Panc1 (cell line): Measurements from ENCODE around the gene NDUFC2. TPM values are rescaled to one million over a fixed set of nuclear protein-coding genes. Genes with fewer than 3 reads are reported as not detected.

Experiments used
- ATAC-seq: fragments of 200-7000 bp; cut with Tn5 transposase; 2 replicates; pipeline ENCODE4 v1.9.1; 2020; ENCODE audit warnings: mild to moderate bottlenecking, moderate library complexity
- BruUV-seq: library from RNA; stranded (reverse); fragments of 400-500 nt; replicated peaks from 2 replicates; lab custom pipeline; 2021; lab: Mats Ljungman, UMichigan
- CTCF ChIA-PET: fragments of 300-600 bp; sonication (Branson Sonifier 250); formaldehyde crosslinking; loops from one replicate; lab custom pipeline; 2022; ENCODE audit warnings: antibody characterized with exemption; lab: Charles Lee
- POLR2A ChIA-PET: fragments of 300-600 bp; sonication (Branson Sonifier 250); formaldehyde crosslinking; loops from one replicate; lab custom pipeline; 2022; ENCODE audit warnings: antibody characterized with exemption; lab: Charles Lee
- DNase-seq: peaks from one replicate; pipeline ENCODE4 v3.0.0-alpha.2; 2010; ENCODE audit warnings: low read depth, low spot score
- H3K27ac ChIP-seq: 2 replicates; pipeline ENCODE4 v1.5.1; 2011; ENCODE audit warnings: mild to moderate bottlenecking, low read length, inconsistent platforms
- H3K27me3 ChIP-seq: fragments of 200-500 bp; sonication (Bioruptor generic); 2 replicates; pipeline ENCODE4 v1.6.0; 2014; ENCODE audit warnings: low read length, inconsistent platforms; ENCODE audit not compliant: control insufficient read depth, insufficient read depth
- H3K36me3 ChIP-seq: fragments of 200-500 bp; sonication (Bioruptor generic); 2 replicates; pipeline ENCODE4 v1.5.1; 2014; ENCODE audit warnings: inconsistent platforms, mild to moderate bottlenecking, low read length, moderate library complexity; ENCODE audit not compliant: control insufficient read depth, insufficient read depth
- H3K4me1 ChIP-seq: 2 replicates; pipeline ENCODE4 v1.5.1; 2011; ENCODE audit warnings: inconsistent platforms, mild to moderate bottlenecking, low read length, moderate library complexity; ENCODE audit not compliant: control insufficient read depth, insufficient read depth
- H3K4me3 ChIP-seq, 2 experiments: 2 replicates each; pipeline ENCODE4 v1.5.1; 2011 to 2012; ENCODE audit warnings: low read depth in 2 of 2, low read length in 2 of 2, mild to moderate bottlenecking in 2 of 2, inconsistent platforms in 1 of 2, moderate library complexity in 1 of 2
- H3K9me3 ChIP-seq: fragments of 200-500 bp; sonication (Bioruptor generic); 2 replicates; pipeline ENCODE4 v1.5.1; 2014; ENCODE audit warnings: low read depth, mild to moderate bottlenecking, inconsistent platforms, low read length, moderate library complexity; ENCODE audit not compliant: control insufficient read depth, insufficient read depth
- POLR2AphosphoS5 ChIP-seq: IDR thresholded peaks from 2 replicates; pipeline ENCODE4 v1.6.1; 2012; ENCODE audit warnings: mild to moderate bottlenecking, low read depth, low read length, moderate library complexity
- SIN3A ChIP-seq: IDR thresholded peaks from 2 replicates; pipeline ENCODE4 v1.6.1; 2012; ENCODE audit warnings: low read depth, mild to moderate bottlenecking, low read length, moderate library complexity, borderline replicate concordance; ENCODE audit not compliant: insufficient read depth
- TCF7L2 ChIP-seq: IDR thresholded peaks from 2 replicates; pipeline ENCODE4 v1.6.1; 2011; ENCODE audit warnings: mild to moderate bottlenecking, low read depth, low read length, inconsistent platforms
- in situ Hi-C: cut with HindIII; loops from 2 replicates; pipeline ENCODE4 v1.10.0; 2016; ENCODE audit warnings: low sequenced_read_pairs, low pct_unique_long_range_greater_than_20kb
- intact Hi-C: fragments of 100-400 bp; cut with micrococcal nuclease; formaldehyde crosslinking; loops from one replicate; pipeline ENCODE4 v1.10.0; 2022; ENCODE audit not compliant: unreplicated experiment
- total RNA-seq: library from RNA; stranded (reverse); gene quantifications from one replicate; pipeline ENCODE4 v1.2.1, GENCODE V29; 2021; ENCODE audit not compliant: unreplicated experiment
- TF ChIP-seq, protein P1 (sequence below), 2 experiments: IDR thresholded peaks; 2 replicates each; pipeline ENCODE4 v1.6.1; 2011 to 2012; ENCODE audit warnings: low read depth in 2 of 2, control low read depth in 1 of 2, low read length in 1 of 2, mild to moderate bottlenecking in 1 of 2, moderate library complexity in 1 of 2; ENCODE audit not compliant: insufficient read depth in 1 of 2
- TF ChIP-seq, protein P2 (sequence below): fragments of 450-650 bp; IDR thresholded peaks from 2 replicates; pipeline ENCODE4 v1.5.1; 2017; ENCODE audit warnings: mild to moderate bottlenecking

The NDUFC2 gene
- total RNA-seq, 1 experiment from 2014 or later = 308 TPM

DNA sequence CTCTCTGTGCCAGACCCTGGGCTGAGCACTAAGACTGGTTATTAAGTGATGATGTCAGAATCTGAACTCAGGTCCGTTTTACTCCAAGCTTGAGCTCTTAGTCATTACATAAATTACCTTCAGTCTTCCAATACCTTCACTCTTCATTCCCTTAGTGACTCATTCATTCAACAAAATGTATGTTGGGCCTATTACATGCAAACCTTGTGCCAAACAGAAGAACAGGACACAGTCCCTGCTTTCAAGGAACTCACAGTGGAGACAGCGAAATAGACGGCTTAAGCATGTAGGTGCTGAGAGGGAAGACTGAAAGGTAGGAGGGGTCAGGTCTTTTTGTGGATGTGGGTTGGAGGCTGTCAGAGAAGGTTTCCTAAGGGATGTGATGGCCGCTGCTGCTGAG is 59.9 kb downstream of the NDUFC2 start:
- intact Hi-C loops (no loop called here), in situ Hi-C loops (no loop called here)
- Histone ChIP-seq H3K36me3 (no peaks in the 10 kb centered on the region), H3K4me1 (peaks cover 22% of the 10 kb centered on the region), H3K27me3 (no peaks in the 10 kb centered on the region), H3K9me3 (no peaks in the 10 kb centered on the region), H3K27ac (no peak overlapping the region), H3K4me3 (no peak overlapping the region)
- BruUV-seq = no TSS peak
- ChIA-PET POLR2A (interaction anchor here (1.1 kb wide), 1 partner anchor 11 kb away, joined by 3 read pairs; no protein-coding TSS in a partner anchor), CTCF (no interaction called here)
- no peak for DNase-seq
- ATAC-seq = peak; percentile 14; the same call in 1 of the 2 replicates
- no peak for TF ChIP-seq SIN3A
- TF ChIP-seq TCF7L2 = no peak
- TF ChIP-seq, protein P1, sequence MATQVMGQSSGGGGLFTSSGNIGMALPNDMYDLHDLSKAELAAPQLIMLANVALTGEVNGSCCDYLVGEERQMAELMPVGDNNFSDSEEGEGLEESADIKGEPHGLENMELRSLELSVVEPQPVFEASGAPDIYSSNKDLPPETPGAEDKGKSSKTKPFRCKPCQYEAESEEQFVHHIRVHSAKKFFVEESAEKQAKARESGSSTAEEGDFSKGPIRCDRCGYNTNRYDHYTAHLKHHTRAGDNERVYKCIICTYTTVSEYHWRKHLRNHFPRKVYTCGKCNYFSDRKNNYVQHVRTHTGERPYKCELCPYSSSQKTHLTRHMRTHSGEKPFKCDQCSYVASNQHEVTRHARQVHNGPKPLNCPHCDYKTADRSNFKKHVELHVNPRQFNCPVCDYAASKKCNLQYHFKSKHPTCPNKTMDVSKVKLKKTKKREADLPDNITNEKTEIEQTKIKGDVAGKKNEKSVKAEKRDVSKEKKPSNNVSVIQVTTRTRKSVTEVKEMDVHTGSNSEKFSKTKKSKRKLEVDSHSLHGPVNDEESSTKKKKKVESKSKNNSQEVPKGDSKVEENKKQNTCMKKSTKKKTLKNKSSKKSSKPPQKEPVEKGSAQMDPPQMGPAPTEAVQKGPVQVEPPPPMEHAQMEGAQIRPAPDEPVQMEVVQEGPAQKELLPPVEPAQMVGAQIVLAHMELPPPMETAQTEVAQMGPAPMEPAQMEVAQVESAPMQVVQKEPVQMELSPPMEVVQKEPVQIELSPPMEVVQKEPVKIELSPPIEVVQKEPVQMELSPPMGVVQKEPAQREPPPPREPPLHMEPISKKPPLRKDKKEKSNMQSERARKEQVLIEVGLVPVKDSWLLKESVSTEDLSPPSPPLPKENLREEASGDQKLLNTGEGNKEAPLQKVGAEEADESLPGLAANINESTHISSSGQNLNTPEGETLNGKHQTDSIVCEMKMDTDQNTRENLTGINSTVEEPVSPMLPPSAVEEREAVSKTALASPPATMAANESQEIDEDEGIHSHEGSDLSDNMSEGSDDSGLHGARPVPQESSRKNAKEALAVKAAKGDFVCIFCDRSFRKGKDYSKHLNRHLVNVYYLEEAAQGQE (IDR thresholded peaks at IDR 0.05; ENCODE audit: insufficient read depth in 1 of 2, low read depth in 2 of 2, low read length in 1 of 2) = no peak
- TF ChIP-seq POLR2AphosphoS5 = no peak
- TF ChIP-seq, protein P2, sequence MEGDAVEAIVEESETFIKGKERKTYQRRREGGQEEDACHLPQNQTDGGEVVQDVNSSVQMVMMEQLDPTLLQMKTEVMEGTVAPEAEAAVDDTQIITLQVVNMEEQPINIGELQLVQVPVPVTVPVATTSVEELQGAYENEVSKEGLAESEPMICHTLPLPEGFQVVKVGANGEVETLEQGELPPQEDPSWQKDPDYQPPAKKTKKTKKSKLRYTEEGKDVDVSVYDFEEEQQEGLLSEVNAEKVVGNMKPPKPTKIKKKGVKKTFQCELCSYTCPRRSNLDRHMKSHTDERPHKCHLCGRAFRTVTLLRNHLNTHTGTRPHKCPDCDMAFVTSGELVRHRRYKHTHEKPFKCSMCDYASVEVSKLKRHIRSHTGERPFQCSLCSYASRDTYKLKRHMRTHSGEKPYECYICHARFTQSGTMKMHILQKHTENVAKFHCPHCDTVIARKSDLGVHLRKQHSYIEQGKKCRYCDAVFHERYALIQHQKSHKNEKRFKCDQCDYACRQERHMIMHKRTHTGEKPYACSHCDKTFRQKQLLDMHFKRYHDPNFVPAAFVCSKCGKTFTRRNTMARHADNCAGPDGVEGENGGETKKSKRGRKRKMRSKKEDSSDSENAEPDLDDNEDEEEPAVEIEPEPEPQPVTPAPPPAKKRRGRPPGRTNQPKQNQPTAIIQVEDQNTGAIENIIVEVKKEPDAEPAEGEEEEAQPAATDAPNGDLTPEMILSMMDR = no peak

Other genes starting within 250 kb of the NDUFC2 start
- 48.2 TPM for gene INTS4, start 85.2 kb downstream of the NDUFC2 start, total RNA-seq
- gene KCTD14, start 56.6 kb downstream of the NDUFC2 start, total RNA-seq = 19.3 TPM
- gene THRSP, start 16.0 kb downstream of the NDUFC2 start, total RNA-seq = not detected
- 97.0 TPM for gene ALG8, start 59.8 kb upstream of the NDUFC2 start, total RNA-seq
- 9.7 TPM for gene KCTD21, start 108.8 kb upstream of the NDUFC2 start, total RNA-seq
- gene USP35, start 109.1 kb upstream of the NDUFC2 start, total RNA-seq = 11.8 TPM